HTR-8/SVneo (cell line): ENCODE results near the gene ANKFN1.
"Not testable (repeated sequence)": the region's sequence is repeated elsewhere in the genome, so short reads cannot be mapped to it uniquely, and the experiment has no call there.

Experiments
- DNase-seq: peaks from one replicate; pipeline ENCODE4 v3.0.0; 2011; ENCODE audit warnings: low spot score, mixed read lengths; ENCODE audit not compliant: insufficient read length
- FAIRE-seq: peaks from 2 replicates; lab custom pipeline; 2011; peaks lifted over from hg19 to GRCh38; lab: Jason Lieb, UNC

ANKFN1 gene

DNA sequence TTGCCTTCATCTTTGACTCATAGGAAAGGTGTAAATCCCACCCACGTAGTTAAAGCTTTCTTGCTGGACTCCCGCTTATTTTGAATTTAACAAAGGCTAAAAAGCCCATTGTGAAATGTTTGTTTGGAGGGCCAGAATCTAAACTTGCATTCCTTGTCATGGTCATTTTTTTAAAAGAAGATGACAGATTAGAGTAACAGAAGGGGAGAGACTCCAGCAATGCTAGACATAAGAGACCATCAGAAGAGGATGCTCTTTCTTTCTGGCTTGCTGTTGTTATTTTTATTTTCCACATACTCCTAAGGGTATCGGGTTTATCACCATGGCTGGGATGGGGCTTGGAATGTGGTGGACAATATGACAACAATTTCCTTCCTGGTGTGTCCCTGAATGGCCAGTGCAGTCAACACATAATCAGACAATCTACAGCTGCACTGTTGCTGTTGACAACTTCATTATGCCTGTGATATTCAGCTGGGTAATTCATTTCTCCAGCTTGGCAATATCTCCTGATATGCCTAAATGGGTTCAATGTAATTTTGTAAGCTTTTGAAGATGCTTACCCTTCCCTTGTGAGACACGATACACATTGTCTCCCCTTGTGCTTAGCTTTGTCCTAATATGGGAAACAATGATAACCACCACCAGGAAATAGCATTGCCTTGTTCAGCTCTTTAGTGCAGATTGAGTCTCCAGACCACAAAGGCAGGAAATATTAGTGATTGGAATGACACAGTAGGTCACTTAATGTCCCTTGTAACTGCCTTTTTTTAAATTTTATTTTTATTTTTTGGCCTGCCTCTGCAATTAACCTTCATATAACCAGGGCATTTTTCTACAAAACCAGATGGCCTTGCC lies 164.3 kb downstream of the ANKFN1 start:
- no peak for DNase-seq
- FAIRE-seq, result peak; percentile 70

DNA sequence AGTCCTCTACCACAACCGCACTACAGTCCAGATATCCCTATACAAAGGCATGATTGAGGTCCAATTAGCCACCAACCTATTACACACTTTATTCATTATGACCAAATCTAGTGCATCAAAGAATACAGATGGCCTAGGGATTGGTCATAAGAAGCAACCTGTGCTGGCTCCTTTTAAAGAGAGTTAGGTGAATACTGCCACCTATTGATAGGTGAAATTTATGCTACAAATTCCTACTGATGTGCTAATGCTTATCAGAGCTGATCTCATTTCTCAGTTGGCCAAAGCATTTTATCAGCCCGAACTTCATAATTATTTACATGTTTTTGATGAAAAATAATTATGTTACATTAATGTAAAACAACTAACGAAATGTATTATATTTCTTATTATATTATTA lies 166.3 kb downstream of the ANKFN1 start:
- FAIRE-seq, result peak; percentile 86

DNA sequence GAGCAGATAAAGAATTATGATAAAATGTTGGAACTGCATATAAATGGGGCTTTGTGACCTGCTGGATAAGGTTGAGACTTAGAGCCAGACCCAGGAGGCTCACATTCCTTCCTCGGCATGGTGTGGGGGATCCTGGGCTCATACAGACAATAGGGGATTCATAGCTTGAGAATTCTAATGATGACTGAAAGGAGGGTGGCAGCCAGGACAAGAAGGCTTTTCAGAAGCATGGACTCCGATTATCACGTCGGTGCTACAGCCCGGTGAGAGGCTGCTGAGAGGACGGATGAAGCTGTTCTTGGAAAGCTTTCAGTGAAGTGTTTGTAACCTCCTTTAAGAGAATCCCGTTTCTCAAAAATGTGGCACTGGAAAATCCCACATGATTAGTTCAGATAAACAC lies 167.2 kb downstream of the ANKFN1 start:
- FAIRE-seq, result no peak

More for the DNA sequence above, 166.3 kb downstream of the ANKFN1 start:
- peak; percentile 73 for DNase-seq

DNA sequence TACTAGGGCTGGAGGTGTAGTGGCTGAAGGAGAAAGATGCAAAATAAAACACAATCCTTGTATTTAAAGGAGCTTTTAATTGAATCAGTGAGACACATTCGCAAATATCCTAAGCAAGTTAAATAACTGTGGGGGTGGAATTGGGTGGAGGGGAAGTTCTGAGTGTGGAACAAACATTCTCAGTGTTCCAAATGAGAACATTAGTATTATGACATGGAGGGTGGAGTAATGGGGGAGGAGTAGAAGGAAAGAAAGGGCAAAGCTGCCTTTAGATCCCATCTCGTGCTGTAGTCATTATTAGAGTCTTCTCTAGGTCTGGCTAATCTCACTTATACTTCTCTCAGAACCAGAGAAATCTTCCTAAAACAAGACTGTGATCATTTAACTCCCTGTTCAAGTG lies 169.7 kb downstream of the ANKFN1 start:
- DNase-seq, result no peak
- no peak for FAIRE-seq

More for the DNA sequence above, 167.2 kb downstream of the ANKFN1 start:
- no peak for DNase-seq

DNA sequence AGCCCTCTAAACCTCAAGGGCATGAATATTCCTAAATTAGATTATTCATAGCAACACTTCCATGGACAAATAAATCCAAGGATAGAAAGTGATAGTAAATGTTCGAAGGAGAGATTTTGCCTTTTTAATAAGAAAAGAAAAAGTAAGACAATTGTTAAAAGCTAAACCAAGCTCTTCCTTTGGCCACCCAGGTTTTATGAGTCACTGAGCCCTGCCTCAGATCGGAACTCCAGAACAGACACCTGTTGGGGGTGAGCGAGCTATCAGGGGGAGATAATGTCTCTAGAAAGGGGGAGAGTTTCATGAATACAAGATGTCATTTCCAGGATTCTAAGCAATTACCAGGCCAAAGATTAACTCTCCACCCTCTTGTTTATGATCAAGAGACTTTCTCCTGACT lies 171.4 kb downstream of the ANKFN1 start:
- FAIRE-seq, result no peak
- no peak for DNase-seq

DNA sequence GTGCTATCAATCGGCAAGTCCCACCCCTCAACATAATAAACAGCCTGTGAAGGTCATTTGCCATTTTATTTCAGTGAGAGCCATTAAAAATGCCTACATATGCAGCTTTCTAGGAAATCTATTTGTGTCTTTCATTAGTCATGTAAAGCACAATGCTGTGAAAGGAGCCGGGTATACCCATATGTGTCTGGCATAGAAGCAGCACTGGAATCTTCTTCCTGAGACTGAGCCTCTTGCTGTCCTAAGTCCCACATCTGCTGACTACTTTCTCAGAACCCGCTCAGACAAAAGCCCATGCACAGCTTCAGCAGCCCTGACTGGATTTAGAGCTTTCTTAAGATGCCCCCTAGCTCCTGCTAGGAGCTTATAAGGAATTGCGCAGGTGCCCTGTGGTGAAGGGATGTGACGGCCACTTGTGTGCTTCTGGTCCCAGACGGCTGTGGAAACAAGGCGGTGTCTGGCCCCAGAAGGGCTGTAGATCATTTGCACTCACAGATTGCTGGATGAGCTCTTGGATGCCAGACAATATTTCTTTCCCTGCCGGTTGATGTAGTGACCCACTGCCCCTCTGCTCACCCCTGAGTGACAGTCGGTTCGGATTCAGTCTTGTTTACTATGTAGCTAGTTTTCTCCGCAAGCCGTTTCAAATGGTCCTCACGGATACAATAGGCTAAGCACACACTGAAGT lies 172.2 kb downstream of the ANKFN1 start:
- no peak for FAIRE-seq
- no peak for DNase-seq

DNA sequence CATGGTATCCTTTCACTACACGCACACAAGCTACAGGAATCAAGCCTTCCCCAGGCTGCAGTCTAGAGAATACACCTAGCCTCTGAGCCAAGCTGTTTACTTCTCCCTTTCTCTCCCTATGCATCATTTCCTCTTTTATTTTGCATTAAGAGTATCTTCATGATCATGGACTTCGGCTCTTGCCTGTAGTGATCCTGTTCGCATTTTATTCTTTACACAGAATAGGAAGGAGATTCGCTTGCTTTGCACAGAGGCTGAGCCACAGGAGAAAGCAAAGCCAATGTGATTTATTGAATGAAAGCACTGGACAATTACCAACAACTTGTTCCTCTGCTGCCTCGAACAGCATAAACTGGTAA lies 172.7 kb downstream of the ANKFN1 start:
- no peak for DNase-seq
- no peak for FAIRE-seq

DNA sequence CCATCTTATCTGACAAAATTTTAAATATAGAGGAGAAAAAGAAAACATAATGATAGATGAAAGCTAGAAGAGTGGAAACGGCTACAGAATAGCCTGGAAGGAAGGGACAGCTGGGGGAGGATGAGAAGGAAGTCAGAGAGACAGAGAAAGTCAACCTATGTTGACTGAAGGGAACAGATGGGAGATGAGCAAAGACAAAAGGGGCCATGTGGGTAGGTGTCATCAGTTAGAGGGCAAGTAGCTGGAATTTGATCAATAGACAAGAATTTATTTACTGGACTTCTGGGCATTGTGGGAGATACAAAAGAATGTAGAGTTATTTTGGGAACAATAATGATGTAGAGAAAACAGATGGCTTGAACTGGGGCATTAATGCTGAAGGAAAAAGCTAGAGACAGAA lies 194.4 kb downstream of the ANKFN1 start:
- no peak for FAIRE-seq
- DNase-seq, result no peak

DNA sequence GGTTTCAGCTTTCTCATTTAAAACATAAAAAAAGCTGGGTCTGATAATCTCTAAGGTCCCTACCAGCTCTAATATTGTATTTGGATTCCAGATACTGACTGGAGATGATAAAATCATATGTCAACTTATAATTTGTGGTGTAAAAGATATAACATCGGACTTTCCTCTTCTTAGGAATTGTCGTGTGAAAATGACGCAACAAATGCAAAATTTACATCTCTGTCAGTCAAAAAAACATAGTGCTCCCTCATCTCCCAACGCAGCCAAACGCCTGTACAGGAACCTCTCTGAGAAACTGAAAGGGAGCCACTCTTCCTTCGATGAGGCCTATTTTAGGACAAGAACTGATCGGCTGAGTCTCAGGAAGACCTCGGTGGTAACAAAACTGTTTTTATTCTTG lies 197.3 kb downstream of the ANKFN1 start:
- peak; percentile 26 for FAIRE-seq
- DNase-seq, result no peak

DNA sequence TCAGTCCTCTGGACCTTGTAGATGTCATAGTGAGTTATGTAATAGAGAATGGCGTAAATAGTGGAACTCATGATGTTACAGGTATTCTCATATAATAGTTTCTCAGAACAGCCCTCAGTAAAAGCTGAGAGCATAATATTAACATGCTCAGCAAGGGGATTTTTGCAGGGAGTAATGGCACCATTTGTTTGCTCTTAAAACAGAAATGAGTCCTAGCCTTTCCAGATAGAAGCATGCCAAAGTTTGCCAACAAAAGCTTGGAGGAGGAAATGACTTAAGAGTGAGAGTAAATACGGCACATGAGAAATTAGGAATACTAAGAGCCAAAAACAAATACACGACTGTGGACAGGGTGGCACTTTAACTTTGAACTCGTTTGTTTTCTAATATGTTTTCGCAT lies 198.4 kb downstream of the ANKFN1 start:
- FAIRE-seq, result no peak
- no peak for DNase-seq

DNA sequence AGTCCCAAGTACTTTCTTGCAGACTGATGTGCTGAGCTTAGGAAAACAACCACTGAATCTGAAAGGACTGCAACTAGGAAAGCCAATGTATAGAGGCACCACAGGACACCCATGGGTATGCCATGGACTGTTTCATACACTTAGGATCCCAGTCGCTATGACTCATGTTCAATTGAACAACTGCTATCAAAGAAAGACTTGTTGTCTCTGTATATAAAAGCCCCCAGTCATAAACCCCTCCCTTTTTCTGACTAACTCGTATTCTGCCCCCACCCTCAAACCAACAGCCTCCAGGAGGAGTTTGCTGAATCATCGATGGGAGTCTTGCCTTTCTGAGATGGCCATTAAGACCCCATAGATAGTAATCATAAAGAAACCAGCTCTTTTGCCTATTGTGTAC lies 205.4 kb downstream of the ANKFN1 start:
- peak; percentile 26 for DNase-seq

DNA sequence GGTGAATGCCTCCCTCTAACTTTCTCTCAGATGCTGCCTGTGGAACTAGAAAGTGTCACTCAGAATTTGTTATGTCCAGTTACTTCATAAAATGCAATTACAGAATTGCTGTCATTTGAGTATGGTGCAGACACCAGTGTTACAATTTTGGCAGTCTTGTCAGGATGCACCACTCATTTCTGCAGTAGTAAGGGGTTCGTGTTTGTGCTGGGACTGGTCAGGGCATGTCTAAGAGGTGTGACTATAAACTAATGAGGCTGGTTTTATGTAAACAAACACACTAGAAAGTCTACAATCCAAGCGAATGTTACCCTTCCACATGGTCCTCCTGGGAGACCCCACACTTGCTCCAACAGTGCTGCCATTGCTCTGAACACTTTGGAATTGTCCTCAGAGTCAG lies 206.2 kb downstream of the ANKFN1 start:
- FAIRE-seq, result peak; percentile 60
- no peak for DNase-seq

More for the DNA sequence above, 205.4 kb downstream of the ANKFN1 start:
- FAIRE-seq, result no peak

DNA sequence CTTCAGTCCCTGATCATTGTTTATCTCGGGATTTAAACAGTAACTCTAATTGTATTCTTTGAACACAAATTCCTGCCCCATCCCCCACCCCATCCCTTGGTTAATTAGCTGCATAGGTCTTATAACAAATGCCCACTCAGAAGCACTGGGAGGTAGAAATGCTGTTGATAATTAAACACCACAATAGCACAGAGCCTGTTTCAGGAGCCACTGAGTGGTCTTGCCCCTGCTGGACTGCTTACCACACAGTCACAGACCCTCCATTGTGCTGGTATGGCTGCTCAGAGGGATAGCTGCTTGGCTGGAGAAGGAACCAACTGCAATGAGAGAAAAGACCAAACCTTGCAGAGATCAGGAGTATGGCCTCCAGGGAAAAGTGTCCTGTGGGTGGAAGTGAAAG lies 214.1 kb downstream of the ANKFN1 start:
- peak; percentile 26 for FAIRE-seq
- no peak for DNase-seq

DNA sequence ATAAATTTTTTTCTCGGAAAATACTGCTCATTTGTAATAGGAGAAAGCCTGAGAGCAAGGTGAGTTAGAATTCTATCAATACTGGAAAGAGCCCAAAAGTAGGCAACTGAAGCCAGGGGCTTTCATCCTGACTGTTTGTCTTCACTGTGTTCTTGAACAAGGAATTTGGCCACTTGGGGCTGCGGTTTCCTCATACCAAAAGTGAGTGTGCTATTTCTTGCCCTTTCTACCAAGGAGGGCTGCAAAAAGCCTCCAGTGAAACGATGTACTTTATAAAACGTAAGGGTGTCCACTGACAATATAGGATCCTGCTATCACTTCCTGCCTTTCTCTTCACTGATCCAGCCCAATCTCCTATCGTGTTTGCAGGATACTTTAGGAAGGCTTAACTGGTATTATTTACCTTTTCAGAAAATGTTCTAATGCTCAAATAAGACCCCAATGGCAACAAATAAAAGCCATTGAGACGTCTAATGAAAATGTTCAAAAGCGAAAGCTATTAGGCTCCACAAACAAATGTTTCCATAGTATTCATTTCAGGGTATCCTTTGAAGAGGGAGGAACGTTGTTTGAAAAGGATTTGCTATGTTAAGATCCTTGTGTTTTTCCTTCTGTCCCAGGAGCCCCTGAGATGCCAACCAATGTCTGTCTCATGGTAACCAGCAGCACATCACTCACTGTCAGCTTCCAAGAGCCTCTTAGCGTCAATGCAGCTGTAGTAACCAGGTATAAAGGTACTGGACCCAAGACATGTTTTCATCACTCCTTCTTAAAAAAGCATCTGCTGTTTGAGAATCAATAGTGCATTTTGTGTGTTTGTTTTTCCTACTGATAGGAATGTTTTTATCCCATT lies 220.9 kb downstream of the ANKFN1 start:
- FAIRE-seq, result no peak
- no peak for DNase-seq

DNA sequence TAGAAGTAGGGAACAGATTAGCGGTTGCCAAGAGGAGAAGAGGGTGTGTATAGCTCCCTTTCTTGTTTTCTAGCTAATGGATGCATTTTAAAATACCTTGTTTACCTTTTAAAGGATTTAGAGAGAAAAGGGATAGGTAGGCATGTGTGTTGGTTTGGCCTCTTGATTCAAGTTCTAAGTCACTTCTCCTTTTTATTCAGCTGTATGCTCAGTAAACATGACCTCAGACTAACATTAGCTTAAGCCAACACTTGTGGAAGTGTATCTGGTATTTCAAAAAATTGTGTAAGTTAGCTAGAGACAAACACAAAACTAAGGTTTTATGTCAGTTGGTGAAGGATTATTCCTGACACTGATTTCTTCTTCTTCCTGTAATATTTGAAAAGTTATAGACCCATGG lies 236.1 kb downstream of the ANKFN1 start:
- FAIRE-seq, result no peak

DNA sequence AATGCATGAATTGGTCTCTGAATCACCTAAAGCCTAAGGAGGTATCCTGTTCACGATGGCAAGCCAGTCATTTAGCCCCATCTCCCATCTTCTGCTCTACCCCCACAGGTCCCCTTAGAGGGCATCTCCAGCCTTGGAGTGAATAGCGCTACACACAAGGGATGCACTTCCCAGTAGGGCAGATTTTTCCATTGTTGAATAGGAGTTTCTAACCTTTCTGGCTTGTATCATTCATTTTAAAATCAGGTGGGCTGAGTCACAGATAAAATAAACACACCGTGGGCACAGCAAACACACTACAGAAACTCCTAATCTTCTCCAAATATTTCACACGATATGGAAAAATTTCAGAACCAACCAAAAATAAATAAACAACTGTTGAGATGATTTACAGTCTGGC lies 239.0 kb downstream of the ANKFN1 start:
- DNase-seq (no peak), FAIRE-seq (no peak)

More for the DNA sequence above, 236.1 kb downstream of the ANKFN1 start:
- no peak for DNase-seq

DNA sequence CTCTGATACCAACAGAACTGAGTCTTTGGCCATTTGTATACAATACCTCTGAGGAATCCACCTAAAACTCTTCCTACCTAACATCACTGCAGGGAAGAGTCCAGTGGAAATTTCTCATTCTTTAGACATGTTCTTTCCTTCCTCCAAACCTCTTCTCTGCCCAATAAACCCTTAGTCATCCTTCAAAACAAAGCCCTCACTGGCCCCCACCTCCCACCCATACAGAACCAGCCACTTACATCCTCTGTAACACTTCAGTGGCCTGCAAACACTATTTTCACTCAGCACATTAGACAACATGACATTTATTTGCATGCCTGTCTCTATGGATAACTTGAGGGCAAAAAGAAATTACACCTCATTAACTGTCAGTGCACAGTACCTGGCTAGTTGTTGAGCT lies 239.9 kb downstream of the ANKFN1 start:
- DNase-seq (no peak), FAIRE-seq (peak; percentile 70)

DNA sequence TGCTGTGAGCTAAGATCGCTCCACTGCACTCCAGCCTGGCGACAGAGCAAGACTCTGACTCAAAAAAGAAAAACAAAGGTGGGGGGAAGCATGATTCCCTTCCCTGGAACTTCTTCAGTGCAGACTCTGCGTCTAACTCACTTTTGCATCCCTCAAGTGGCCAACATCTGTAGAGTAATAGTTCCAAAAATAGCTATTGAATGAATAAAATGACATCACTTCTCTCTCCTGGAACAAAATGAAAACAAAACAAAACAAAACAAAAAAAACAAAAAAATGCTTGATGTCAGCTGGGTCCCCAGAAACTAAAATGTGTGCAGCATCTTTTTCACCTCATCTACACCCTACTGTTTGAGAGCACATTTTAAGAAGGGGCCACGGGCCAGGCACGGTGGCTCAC lies 242.5 kb downstream of the ANKFN1 start:
- FAIRE-seq (no peak), DNase-seq (no peak)

DNA sequence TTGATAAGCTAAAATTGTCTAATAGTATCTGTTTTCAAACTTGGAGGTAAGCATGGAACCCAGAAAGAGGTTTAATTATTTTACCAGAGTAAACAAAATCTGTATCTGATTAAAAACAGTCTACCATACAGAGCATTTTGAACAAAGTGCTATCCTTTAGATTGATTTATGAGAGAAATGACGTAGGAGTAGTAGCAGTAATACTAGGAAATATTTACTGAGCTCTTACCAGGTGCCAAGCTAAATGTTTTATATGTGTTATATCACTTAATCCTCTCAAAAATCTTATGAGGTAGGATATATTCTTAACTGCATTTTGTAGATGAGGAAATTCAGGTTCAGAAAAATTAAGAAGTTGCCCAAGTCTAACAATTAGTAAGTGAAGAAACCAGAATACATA lies 253.8 kb downstream of the ANKFN1 start:
- no peak for DNase-seq
- no peak for FAIRE-seq

DNA sequence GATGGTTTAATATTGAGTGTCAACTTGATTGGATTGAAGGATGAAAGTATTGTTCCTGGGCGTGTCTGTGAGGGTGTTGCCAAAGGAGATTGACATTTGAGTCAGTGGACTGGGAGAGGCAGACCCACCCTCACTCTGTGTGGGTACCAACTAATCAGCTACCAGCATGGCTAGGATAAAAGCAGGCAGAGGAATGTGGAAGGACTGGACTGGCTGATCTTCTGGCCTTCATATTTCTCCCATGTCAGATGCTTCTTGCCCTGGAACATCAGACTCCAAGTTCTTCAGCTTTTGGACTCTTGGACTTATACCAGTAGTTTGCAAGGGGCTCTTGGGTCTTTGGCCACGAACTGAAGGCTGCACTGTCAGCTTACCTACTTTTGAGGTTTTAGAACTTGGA lies 259.1 kb downstream of the ANKFN1 start:
- DNase-seq, result not testable (repeated sequence)
- FAIRE-seq, result peak; percentile 36
